A673 (cell line): ENCODE results near the gene ZNF692.

Experiments used
- CTCF ChIP-seq: fragments of 300-800, 200-600 bp; sonication (generic); conservative IDR thresholded peaks from 2 replicates; pipeline ENCODE4 v1.5.1; 2017; ENCODE audit warnings: low read depth, mild to moderate bottlenecking, antibody characterized with exemption, low read length, moderate library complexity, mixed read lengths
- EZH2 ChIP-seq: fragments of 200-600 bp; sonication (generic); IDR thresholded peaks from 2 replicates; pipeline ENCODE4 v1.6.1; 2017; ENCODE audit warnings: borderline replicate concordance, low read depth, mild to moderate bottlenecking, mixed read lengths, antibody characterized with exemption, low read length; ENCODE audit not compliant: poor library complexity, severe bottlenecking

- TF ChIP-seq EZH2 (no peak), CTCF (no peak)
Observed at GRCh38 chr1:248872752-248873408, 14.0 kb upstream of the ZNF692 start.
